Endothelial cell of umbilical vein (primary cell): Measurements from ENCODE around the gene EBF4. TPM values are rescaled to one million over a fixed set of nuclear protein-coding genes. Genes with fewer than 3 reads are reported as not detected.

Experiments used
- BruUV-seq: library from RNA; stranded (reverse); fragments of 400-500 nt; replicated peaks from 2 replicates; lab custom pipeline; 2021; lab: Mats Ljungman, UMichigan
- CTCF ChIA-PET: fragments of 300-600, 350-600 bp; sonication (Branson Sonifier 250); formaldehyde crosslinking; loops from one replicate; lab custom pipeline; 2021; ENCODE audit warnings: antibody characterized with exemption, inconsistent platforms; lab: Charles Lee
- POLR2A ChIA-PET: fragments of 300-600, 350-600 bp; sonication (Branson Sonifier 250); formaldehyde crosslinking; loops from one replicate; lab custom pipeline; 2021; ENCODE audit warnings: antibody characterized with exemption, inconsistent platforms; lab: Charles Lee
- DNase-seq: peaks from one replicate; pipeline ENCODE4 v3.0.0-alpha.2; 2011; ENCODE audit warnings: low read depth, low spot score
- FAIRE-seq: peaks from 2 replicates; lab custom pipeline; 2011; peaks lifted over from hg19 to GRCh38; lab: Jason Lieb, UNC
- H2AFZ ChIP-seq: 2 replicates; pipeline ENCODE4 v1.6.0; 2012; ENCODE audit warnings: low read depth, low read length, control low read depth, inconsistent platforms
- H3K27ac ChIP-seq: 2 replicates; pipeline ENCODE4 v1.5.1; 2011; ENCODE audit warnings: low read depth, mild to moderate bottlenecking, control low read depth, low read length, moderate library complexity; ENCODE audit not compliant: insufficient read depth
- H3K27me3 ChIP-seq, 2 experiments: 2 replicates each; pipeline versions ENCODE4 v1.6.0 to v1.6.1; 2011; ENCODE audit warnings: low read length in 2 of 2, mixed read lengths in 1 of 2; ENCODE audit not compliant: control insufficient read depth in 2 of 2, insufficient read depth in 2 of 2
- H3K36me3 ChIP-seq, 2 experiments: 2 replicates in 1 of 2; 3 replicates in 1 of 2; pipeline ENCODE4 v1.5.1; 2011; ENCODE audit warnings: low read length in 2 of 2, mild to moderate bottlenecking in 1 of 2, moderate library complexity in 1 of 2; ENCODE audit not compliant: control insufficient read depth in 2 of 2, insufficient read depth in 2 of 2; ENCODE audit errors: extremely low read depth in 1 of 2
- H3K4me1 ChIP-seq: 3 replicates; pipeline ENCODE4 v1.5.1; 2011; ENCODE audit warnings: mild to moderate bottlenecking, low read length; ENCODE audit not compliant: control insufficient read depth, insufficient read depth; ENCODE audit errors: extremely low read depth
- H3K4me2 ChIP-seq: 2 replicates; pipeline ENCODE4 v1.6.1; 2011; ENCODE audit warnings: low read length, control low read depth, mixed read lengths; ENCODE audit not compliant: insufficient read depth
- H3K4me3 ChIP-seq, 3 experiments: fragments of 200-600 bp in 1 of 3; sonication (generic), shearing (Covaris generic) in 1 of 3; replicated peaks in 1 of 3; 2 replicates each; pipeline ENCODE4 v1.5.1; 2011 to 2016; ENCODE audit warnings: control low read depth in 3 of 3, low read length in 3 of 3, mild to moderate bottlenecking in 2 of 3, inconsistent platforms in 1 of 3, low read depth in 1 of 3, moderate library complexity in 1 of 3; ENCODE audit not compliant: insufficient read depth in 1 of 3
- H3K79me2 ChIP-seq: 2 replicates; pipeline ENCODE4 v1.6.0; 2012; ENCODE audit warnings: low read length, inconsistent platforms; ENCODE audit not compliant: control insufficient read depth, insufficient read depth
- H3K9ac ChIP-seq: replicated peaks from 2 replicates; pipeline ENCODE3; 2011; ENCODE audit warnings: low read length, control low read depth; ENCODE audit not compliant: insufficient read depth; ENCODE audit errors: extremely low read depth
- H3K9me1 ChIP-seq: replicated peaks from 3 replicates; pipeline ENCODE4 v1.6.0; 2011; ENCODE audit warnings: mild to moderate bottlenecking, low read length; ENCODE audit not compliant: control insufficient read depth, insufficient read depth; ENCODE audit errors: extremely low read depth
- H3K9me3 ChIP-seq: replicated peaks from 2 replicates; pipeline ENCODE4 v1.5.1; 2012; ENCODE audit warnings: low read length, inconsistent platforms; ENCODE audit not compliant: control insufficient read depth, insufficient read depth
- H4K20me1 ChIP-seq: replicated peaks from 2 replicates; pipeline ENCODE3; 2011; ENCODE audit warnings: mild to moderate bottlenecking, low read length; ENCODE audit not compliant: control insufficient read depth, insufficient read depth; ENCODE audit errors: extremely low read depth
- GATA2 ChIP-seq: IDR thresholded peaks from 2 replicates; pipeline ENCODE4 v1.7.0; 2011; ENCODE audit warnings: low read depth, mild to moderate bottlenecking, moderate library complexity, mixed read lengths, low read length; ENCODE audit not compliant: insufficient read length, insufficient read depth
- JUN ChIP-seq: IDR thresholded peaks from 2 replicates; pipeline ENCODE4 v1.6.1; 2011; ENCODE audit warnings: borderline replicate concordance, low read depth; ENCODE audit not compliant: insufficient read length, insufficient read depth
- POLR2A ChIP-seq: IDR thresholded peaks from 2 replicates; pipeline ENCODE4 v1.6.1; 2012; ENCODE audit warnings: low read depth, mild to moderate bottlenecking, control low read depth, low read length
- dilution Hi-C: fragments of 300-500 bp; cut with MboI; formaldehyde crosslinking; loops from one replicate; pipeline ENCODE4 v1.15.0; 2019; ENCODE audit warnings: low sequenced_read_pairs; ENCODE audit not compliant: extremely low pct_ligation_motif_present
- intact Hi-C: fragments of 100-400 bp; cut with micrococcal nuclease; formaldehyde crosslinking; loops from one replicate; pipeline ENCODE4 v1.10.0; 2022
- polyA plus RNA-seq, 4 experiments: library from polyadenylated mRNA; depleted of rRNA in 3 of 4; stranded (reverse) in 3 of 4; unstranded in 1 of 4; fragments of >200 nt; gene quantifications; 2 replicates each; pipeline versions ENCODE4 v1.2.1 to v1.2.3, GENCODE V29; 2011 to 2012; ENCODE audit warnings: missing spikeins in 1 of 4
- total RNA-seq: library from RNA; stranded (reverse); gene quantifications from 2 replicates; pipeline ENCODE4 v1.2.3, GENCODE V29; 2021
- TF ChIP-seq, protein P1 (sequence below): IDR thresholded peaks from 2 replicates; pipeline ENCODE4 v1.6.1; 2011; ENCODE audit not compliant: insufficient read depth, insufficient read length
- TF ChIP-seq, protein P2 (sequence below), 2 donors: IDR thresholded peaks; 1 replicate in 1 of 2; 2 replicates in 1 of 2; pipeline ENCODE4 v1.5.1; 2011; ENCODE audit warnings: low read length in 2 of 2, mild to moderate bottlenecking in 2 of 2, moderate library complexity in 2 of 2, control low read depth in 1 of 2, inconsistent platforms in 1 of 2, low read depth in 1 of 2; ENCODE audit not compliant: insufficient read depth in 1 of 2; ENCODE audit errors: extremely low read depth in 1 of 2

Gene EBF4
- total and polyA plus RNA-seq, 2 donors (not counting 3 experiments of a cell fraction or from before 2014, with no cell fraction given) = 2.7 to 3.4 TPM

DNA sequence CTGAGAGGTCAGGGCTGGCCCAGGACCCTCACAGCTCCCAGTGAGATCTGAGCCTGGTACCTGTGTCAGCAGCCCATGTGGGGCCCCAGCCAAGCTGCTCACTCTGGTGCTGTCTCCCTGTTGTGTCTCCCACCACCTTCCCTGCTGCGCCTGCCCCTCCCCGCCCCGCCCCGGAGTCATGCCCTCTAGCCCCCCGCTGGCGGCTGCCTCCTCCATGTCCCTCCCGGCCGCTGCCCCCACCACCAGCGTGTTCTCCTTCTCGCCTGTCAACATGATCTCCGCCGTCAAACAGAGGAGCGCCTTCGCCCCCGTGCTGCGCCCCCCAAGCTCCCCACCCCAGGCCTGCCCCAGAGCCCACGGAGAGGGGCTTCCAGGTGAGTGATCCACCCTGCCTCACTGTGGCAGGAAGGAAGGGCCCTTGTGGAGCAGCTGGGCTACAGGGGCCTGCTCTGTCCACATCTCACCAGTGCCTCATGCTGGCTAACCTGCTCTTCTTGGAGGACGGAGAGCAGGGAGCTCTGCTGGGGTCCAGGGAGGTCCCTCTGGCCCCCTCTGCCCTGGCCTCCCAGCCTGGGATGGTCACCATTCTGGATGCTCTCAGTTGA lies 63.0 kb downstream of the EBF4 start:
- peaks cover 17% of the 10 kb centered on the region for H3K4me1 ChIP-seq
- H3K4me3 ChIP-seq = no peak overlapping the region
- H2AFZ ChIP-seq = no peak overlapping the region
- H3K27ac ChIP-seq = no peak overlapping the region
- H3K9ac ChIP-seq = no peak overlapping the region
- FAIRE-seq (no peak), DNase-seq (no peak)
- H3K79me2 ChIP-seq = no peaks in the 10 kb centered on the region
- no peak overlapping the region for H3K4me2 ChIP-seq
- CTCF ChIA-PET = interaction anchor here (0.6 to 10.0 kb wide), 16 partner anchors 9 to 286 kb away, joined by 3 to 171 read pairs (median 4); partner anchors contain the start of gene CPXM1
- POLR2A ChIA-PET = no interaction called here
- no peak for TF ChIP-seq POLR2A
- TF ChIP-seq GATA2 = no peak
- TF ChIP-seq, protein P1, sequence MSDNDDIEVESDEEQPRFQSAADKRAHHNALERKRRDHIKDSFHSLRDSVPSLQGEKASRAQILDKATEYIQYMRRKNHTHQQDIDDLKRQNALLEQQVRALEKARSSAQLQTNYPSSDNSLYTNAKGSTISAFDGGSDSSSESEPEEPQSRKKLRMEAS = no peak
- H3K27me3 ChIP-seq = peaks cover 33 to 44% of the 10 kb centered on the region in 2 experiments
- H3K9me3 ChIP-seq = no peaks in the 10 kb centered on the region
- no peaks in the 10 kb centered on the region for H3K9me1 ChIP-seq
- intact Hi-C loops (loop anchor here (1.0 kb wide), 2 partner anchors 97 to 246 kb away; no protein-coding TSS in a partner anchor), dilution Hi-C loops (no loop called here)
- H4K20me1 ChIP-seq = no peaks in the 10 kb centered on the region
- BruUV-seq = no TSS peak
- no peaks in the 10 kb centered on the region for H3K36me3 ChIP-seq

DNA sequence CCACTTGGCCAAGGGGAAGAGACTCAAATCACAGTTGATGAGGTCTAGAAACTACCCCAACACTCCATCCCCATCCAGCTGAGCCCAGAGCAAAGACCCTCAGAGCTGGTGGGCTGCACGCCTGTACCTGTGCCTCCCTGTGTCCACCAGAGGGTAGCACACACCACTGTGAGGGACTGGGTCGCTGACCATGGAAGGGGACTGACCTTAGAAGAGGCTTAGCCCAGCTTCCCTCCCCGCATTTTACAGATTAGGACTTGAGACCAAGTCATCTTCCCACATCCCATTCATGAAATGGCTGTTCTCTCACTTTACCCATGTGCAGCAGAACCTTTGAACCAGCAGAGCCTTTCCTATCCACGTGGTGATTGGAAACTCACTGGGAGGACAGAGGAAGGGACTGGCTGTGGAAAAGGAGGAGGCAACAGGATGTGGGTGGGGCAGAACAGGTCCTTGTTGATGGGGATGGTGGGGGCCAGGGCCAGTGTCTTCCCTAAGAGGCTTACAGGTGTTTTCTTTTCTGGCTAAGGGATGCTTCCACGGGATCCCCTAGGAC lies 63.6 kb downstream of the EBF4 start:
- no peak overlapping the region for H3K9ac ChIP-seq
- H4K20me1 ChIP-seq = no peaks in the 10 kb centered on the region
- H3K9me1 ChIP-seq = no peaks in the 10 kb centered on the region
- H2AFZ ChIP-seq = no peak overlapping the region
- ChIA-PET CTCF (interaction anchor here (0.5 to 10.0 kb wide), 16 partner anchors 9 to 286 kb away, joined by 3 to 171 read pairs (median 4); partner anchors contain the start of gene CPXM1), POLR2A (no interaction called here)
- TF ChIP-seq, protein P2, sequence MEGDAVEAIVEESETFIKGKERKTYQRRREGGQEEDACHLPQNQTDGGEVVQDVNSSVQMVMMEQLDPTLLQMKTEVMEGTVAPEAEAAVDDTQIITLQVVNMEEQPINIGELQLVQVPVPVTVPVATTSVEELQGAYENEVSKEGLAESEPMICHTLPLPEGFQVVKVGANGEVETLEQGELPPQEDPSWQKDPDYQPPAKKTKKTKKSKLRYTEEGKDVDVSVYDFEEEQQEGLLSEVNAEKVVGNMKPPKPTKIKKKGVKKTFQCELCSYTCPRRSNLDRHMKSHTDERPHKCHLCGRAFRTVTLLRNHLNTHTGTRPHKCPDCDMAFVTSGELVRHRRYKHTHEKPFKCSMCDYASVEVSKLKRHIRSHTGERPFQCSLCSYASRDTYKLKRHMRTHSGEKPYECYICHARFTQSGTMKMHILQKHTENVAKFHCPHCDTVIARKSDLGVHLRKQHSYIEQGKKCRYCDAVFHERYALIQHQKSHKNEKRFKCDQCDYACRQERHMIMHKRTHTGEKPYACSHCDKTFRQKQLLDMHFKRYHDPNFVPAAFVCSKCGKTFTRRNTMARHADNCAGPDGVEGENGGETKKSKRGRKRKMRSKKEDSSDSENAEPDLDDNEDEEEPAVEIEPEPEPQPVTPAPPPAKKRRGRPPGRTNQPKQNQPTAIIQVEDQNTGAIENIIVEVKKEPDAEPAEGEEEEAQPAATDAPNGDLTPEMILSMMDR (IDR thresholded peaks at IDR 0.05; ENCODE audit: extremely low read depth in 1 of 2, insufficient read depth in 1 of 2, low read depth in 1 of 2, low read length in 2 of 2) = peak; percentile 58 to 86
- TF ChIP-seq JUN = no peak
- BruUV-seq = no TSS peak
- H3K9me3 ChIP-seq = no peaks in the 10 kb centered on the region
- H3K4me1 ChIP-seq = peaks cover 13% of the 10 kb centered on the region
- no peak overlapping the region for H3K4me3 ChIP-seq
- dilution Hi-C loops = no loop called here
- peaks cover 27 to 39% of the 10 kb centered on the region in 2 experiments for H3K27me3 ChIP-seq
- no peak overlapping the region for H3K4me2 ChIP-seq
- DNase-seq = peak; percentile 43
- FAIRE-seq = peak; percentile 87
- intact Hi-C loops = loop anchor here (1.0 kb wide), 2 partner anchors 96 to 245 kb away; no protein-coding TSS in a partner anchor
- H3K79me2 ChIP-seq = no peaks in the 10 kb centered on the region
- no peak overlapping the region for H3K27ac ChIP-seq
- H3K36me3 ChIP-seq = no peaks in the 10 kb centered on the region
